Endometrium (tissue), 2 donors: ENCODE data around the gene EVA1C.
A peak's percentile ranks its signal among the peaks of the same experiment; 100 is the strongest.
"Not testable (repeated sequence)": the region's sequence is repeated elsewhere in the genome, so short reads cannot be mapped to it uniquely, and the experiment has no call there.

Source experiments
- FAIRE-seq: peaks from 2 replicates; lab custom pipeline; 2012; peaks lifted over from hg19 to GRCh38; lab: Jason Lieb, UNC
- donor health status: control.
- donor health status: control.

The EVA1C gene

DNA sequence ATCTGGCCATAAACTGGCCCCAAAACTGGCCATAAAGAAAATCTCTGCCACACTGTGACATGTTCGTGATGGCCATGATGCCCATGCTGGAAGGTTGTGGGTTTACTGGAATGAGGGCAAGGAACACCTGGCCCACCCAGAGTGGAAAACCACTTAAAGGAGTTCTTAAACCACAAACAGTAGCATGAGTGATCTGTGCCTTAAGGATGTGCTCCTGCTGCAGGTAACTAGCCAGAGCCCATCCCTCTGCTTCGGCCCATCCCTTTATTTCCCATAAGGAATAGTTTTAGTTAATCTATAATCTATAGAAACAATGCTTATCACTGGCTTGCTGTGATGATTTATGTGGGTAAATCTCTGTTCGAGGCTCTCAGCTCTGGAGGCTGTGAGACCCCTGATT, 50.1 kb downstream of the EVA1C start:
- not testable (repeated sequence) for FAIRE-seq

DNA sequence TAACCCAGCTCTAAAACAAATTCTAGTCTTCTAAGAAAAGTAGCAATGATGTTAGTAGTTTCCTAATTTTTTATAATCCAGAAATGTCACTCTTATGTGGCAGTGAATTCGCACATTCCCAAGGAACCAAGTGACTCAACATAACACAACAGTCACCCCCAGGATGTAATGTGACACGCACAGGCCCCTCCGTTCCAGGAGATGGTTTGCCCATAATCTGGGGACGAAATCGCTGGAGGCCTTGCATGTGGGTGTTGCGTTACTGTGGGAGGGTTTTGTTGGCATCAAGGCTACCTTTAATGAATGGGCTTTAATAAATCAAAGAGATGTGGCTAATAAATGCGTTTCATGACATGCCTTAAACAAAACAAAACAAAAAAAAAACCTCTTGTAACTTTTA, 50.9 kb downstream of the EVA1C start:
- FAIRE-seq: no peak

DNA sequence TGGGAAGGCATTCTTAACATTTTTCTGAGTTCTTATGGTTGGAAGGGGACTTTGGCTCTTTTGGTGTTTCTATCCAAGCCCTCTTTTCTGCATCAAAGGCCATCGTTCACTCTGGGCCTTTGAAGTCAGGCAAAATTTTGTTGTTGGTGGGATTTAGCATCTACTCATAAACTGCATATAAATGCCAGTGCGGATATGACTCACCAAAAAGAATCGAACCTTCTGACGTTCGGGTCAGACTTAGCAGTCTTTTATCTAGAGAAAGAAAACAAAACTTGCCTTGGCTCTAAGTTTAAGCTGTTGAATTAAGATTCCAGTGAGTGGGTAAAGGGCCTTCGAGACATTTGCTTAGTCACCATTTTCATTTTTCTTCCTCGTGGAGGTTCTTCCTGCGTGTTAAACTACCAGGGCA, 51.4 kb downstream of the EVA1C start:
- FAIRE-seq: no peak

DNA sequence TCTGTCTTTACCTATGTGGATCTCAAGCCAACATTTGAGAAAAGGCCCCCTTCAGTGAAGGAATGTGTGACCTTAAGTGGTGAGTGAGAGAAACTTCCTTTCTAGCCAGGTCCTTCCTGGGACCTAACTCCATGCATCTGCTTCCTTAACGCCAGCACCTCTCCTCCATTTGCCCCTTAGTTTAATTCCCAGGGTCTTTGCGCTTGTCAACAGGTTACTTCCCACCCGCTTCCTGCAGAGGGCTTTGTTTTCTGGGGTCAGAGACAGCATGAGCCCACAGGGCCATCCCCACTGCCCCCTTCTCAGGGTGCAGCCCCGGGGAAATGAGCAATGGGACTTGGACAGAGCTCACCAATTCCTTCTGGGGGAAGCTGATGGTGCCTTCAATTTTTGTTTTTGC, 54.8 kb downstream of the EVA1C start:
- no peak for FAIRE-seq

DNA sequence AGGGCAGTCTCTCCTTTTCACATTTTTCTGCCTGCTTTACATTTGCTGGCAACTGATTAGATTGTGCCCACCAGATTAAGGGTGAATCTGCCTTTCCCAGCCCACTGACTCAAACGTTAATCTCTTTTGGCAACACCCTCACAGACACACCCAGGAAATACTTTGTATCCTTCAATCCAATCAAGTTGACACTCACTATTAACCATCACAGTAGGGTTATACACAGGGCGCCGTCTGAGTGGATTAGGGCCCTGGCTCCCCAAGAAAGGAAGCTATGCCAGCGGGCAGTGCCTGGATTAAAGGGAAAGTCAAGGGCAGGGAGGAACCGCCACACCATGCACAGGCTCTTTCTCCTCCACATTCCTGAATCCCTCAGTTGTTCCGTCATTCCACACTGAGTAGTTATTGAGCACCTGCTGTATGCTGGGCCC, 56.2 kb downstream of the EVA1C start:
- FAIRE-seq: no peak

DNA sequence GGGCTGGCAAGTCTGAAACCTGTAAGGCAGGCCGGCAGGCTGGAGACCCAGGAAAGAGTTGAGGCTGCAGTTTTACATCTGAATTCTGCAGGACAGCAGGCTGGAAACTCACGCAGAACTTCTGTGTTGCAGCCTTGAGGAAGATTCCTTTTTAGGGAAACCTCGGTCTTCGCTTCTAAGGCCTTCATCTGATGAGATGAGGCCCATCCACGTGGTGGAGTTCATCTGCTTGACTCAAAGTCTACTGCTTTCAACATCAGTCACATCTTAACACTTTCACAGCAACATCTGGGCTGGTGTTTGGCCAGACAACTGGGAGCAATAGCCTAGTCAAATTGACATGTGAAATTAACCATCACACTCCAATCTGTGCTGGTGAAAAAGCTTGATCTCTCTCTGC, 57.1 kb downstream of the EVA1C start:
- FAIRE-seq: no peak

DNA sequence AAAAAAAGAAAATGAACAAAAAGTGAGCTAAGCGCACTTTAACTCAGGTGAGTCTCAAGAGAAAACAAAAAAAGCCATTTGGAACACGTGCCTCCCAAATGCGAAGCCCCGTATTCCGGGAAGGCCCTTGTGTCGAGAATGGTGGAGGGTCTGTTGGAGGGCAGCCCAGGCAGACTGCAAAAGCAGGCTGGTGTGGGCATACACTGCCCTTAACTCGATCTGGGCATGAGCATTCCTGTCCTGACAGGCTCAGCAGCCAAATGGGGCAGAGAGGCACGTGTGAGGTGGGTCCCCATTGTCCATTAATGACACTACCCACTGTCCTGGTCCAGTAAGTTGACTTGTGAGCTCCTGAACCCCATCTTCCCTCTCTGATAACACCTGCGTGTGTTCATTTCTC, 57.7 kb downstream of the EVA1C start:
- no peak for FAIRE-seq

DNA sequence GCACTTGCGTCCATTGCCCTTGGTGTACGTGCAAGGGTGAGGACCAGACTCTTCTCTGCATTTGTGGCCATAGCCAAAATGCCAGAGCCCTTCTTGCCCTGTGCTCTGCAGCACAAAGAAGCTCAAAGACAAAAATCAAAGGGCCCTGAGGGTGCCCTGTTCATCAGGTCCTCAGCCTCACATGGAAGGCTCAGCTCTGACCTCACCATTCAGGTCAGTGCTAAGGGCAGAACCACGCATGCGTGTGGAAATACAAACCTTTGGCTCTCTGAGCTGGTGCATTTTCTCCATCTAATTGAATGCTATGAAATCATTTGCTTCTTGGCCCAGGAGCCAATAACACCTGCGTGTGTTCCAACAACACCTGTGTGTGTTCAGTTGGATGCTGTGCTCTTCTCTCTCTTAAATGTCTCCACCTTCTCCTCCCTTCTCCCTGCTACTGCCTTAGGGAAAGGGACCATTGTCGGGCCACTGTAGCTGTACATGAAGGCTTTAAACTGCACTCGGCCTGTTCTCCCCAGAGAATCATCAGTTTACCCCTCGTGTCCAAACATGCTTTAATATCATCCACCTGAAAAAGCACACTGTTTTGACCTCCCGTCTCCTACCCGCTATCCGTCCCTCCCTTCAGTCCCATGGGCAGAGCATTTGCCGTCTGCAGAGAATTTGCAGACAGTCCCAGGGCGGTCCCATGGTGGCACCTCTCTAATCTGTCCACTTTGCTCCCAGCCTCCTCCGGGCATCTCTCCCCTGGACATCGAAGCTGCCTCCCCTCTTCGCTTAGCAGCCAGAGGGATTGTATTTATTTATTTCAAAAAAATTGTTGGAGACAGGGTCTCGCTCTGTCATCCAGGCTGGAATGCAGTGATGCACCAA, 60.6 kb downstream of the EVA1C start:
- FAIRE-seq: no peak

DNA sequence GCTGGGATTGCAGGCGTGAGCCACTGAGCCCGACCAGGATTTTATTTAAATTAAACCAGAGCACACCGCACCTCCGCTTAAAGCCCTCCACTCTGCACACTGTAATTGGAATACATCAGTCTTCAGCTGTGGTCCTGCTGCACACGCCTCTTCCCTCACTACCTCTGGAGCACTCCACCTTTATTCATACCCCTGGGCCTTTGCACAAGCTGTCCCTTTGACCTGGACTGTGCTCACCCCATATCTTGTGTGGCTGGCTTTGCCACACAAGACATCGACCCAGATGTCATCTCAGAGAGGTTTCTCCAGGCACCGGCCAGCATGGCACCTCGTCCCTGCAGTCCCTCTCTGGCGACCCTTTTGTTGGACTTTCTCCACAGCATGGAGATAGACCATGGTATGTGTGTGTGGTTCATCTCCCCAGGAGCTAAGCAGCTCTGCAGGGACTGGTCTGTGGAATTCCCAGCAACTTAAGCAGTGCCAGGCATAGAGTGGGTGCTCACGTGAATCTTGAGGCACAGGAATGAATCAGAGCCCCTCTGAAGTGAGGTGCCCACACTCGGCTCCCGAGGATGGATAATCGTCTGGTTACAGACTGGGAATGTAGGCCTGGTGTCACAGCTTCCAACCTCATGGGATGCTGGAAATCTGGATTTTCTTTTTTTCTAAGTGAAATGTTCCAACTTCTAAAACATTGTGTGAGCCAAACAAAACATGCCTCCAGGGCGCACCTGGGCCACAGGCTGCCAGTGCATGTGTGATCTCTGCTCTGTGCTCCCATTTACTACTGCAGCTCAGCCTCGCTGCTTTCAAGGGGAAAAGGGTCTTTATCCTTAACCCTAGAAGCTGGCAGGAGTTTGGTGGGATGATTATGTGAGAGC, 61.9 kb downstream of the EVA1C start:
- no peak for FAIRE-seq

DNA sequence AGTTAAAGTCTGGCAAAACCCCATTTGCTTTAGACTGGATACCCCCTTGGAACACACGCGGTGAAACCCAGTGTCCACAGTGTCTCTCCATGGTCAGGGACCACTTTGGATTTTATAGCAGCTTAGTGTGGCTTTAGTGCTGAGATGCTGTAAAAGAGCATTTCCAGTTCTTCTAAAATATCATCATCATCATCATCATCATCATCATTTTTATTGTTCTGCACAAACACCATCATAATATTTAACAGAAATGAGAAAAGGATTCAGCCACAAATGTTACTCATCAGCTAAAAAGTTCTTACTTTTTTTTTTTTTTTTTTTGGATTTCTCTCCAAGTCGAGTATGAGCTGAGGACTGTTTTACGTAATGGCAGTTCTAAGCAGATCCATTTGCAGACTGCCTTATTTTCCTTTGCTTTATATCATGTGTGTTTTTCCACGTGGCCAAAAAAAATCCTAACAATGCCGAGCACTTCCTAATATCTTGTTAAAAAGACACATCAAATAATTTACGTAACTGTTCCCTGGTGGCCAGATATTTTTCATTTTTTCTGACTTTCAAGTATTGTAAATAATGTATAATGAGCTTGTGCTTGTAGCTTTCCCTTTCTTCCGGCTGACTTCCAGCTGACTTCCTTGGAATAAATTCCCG, 62.8 kb downstream of the EVA1C start:
- FAIRE-seq: peak; percentile 91

DNA sequence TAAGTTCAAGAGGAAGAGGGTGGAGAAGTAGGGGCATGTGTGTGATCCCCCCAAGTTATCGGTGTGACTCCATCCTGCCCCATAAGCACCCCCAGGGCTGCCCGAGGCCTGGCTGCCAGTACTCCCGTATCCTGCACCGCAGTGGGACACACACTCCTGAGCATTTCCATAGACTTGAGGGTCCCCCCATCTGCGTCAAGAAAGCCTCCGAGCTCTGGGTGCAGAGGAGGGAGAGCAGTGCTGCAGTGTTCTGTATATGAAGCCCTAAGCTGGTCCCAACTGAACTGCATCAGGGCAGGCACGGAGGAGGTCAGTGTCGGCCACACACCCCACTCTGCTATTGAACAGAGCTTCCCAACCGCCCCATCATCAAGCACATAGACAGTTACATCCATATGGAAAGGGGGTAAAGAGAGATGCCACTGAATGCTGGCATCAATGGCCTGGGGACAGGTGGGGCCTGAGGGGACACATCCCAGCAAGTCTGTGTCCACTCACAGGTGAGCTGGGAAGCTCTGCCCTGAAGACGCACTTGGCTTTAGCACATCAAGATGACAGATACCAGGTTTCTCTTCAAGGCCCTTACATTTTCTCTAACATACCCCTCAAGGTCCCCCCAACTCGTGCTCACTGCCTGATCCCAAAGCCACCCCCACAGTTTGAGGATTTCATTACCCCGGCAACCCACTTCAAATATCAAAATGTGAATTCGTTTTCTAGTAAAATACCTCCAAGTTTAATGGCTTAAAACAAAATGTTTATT, 64.3 kb downstream of the EVA1C start:
- no peak for FAIRE-seq

DNA sequence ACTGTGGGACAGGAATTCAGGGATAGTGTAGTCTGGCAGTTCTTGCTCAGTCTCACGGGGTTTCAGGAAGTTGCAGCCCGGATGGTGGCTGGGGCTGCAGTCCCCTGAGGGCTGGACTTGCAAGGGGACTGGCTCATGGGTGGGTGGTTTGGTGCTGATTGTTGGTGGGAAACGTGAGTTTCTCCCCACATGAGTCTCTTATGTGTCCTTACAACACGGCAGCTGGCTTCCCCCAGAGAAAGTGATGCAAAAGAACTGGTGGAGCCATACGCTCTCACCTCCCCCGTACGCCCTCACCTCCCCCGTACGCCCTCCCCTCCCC, 64.9 kb downstream of the EVA1C start:
- FAIRE-seq: no peak

DNA sequence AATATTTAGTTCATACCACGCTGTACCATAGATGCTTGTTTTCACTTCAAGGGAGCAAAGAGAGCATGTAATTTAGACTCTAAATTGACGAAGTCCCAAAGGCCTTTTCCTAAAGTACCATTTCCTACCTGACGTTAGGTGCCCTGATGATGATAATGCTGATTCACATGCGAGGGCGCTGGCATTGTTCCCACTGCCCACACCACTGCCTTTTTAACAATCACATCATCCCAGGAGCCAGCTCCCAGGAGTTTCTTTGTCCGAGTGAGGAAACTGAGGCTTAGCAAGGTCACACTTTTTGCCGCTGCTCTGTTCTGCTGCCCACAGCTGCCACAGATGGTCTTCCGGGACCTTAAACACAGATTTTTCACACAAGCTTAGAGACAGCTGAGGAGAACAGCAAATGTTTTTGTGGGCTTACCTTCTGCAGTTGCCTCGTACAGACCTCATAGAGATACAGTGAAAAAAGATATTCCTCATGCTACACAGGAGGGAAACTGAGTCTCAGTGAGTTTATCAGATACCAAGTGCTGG, 69.4 kb downstream of the EVA1C start:
- FAIRE-seq: no peak

DNA sequence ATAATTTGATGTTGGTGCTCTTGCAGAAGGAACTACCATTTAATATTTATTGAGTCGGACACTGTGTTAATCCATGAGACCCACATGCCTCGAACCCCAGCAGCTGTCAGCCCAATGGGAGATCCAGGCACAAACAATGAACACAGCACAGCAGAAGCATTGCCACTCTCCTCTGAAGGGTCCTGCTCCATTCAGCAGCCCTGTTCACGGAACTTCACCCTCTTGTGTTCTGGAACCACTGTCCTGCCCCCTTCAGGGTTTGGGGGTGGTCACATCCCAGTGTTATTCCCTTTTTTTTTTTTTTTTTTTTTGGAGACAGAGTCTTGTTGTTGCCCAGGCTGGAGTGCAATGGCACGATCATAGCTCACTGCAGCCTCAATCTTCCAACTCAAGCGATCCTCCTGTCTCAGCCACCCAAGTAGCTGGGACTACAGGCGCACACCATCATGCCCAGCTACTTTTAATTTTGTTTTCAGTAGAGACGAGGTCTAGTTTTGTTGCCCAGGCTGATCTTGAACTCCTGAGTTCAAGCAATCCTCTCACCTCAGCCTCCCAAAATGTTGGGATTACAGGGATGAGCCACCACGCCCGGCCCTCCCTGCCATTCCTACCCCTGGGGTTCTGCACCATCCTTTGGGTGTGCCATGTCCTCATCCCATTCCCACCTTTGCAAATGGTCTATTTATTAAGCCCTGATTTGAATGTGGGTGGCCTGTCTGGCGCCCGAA, 70.2 kb downstream of the EVA1C start:
- FAIRE-seq: no peak

DNA sequence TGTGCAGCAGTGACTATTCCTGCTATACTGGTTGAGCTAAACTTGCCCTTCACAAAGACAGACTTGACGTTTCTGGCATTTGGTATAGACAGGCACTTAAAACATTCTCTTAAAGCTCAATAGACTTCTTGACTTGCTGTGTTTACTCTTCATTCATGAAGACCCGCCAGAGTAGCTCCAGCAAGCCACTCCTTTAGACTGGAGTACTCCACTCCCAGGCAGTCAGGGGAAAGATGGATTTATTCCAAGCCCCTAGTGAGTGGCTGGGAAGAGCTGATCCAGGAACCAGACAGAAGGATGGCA, 70.7 kb downstream of the EVA1C start:
- no peak for FAIRE-seq

DNA sequence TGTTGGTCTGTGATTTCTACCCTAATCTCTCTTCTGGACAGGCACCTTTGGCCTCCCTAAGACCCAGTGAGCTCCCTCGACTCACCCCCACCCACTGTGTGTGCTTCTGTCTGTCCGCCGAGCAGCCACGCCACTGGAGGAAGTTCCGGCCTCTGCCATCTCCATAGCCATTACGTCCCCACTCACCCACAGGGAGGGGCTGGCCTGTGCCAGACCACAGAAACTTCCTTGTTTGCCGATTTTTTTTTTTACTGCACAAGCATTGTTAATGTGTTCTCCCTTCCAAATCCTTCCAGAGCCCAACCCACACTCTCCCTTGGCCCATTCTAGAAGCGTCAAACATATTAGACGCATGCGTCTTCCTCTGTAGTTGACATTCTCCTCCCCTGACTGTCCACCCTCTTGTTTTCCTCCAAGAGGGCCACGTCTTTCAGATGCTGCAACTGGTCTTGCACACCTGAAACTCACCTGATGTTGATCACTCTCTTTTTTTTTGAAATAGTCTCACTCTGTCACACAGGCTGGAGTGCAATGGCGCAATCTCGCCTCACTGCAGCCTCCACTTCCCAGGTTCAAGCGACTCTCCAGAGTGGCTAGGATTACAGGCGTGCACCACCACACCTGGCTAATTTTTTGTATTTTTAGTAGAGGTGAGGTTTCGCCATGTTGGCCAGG, 72.3 kb downstream of the EVA1C start:
- FAIRE-seq: no peak

DNA sequence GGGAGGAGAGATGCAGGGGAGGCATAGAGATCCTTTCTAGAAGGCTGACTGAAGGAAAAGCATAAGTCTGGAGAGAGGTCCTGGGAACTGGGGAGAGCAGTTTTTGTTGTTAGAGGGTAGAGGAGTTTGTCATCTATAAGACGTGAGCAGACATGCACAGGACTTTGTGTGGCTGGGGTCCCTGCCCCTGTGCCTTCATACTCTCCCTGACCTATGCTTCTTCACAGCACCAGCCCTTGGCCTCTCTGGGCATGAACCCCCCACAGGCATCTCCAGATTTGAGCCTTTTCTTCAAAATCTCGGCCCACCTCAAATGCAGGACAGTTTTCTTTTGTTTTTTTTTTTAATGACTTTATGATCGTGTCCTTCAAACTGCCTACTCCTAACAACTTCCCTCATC, 79.9 kb downstream of the EVA1C start:
- FAIRE-seq: no peak

DNA sequence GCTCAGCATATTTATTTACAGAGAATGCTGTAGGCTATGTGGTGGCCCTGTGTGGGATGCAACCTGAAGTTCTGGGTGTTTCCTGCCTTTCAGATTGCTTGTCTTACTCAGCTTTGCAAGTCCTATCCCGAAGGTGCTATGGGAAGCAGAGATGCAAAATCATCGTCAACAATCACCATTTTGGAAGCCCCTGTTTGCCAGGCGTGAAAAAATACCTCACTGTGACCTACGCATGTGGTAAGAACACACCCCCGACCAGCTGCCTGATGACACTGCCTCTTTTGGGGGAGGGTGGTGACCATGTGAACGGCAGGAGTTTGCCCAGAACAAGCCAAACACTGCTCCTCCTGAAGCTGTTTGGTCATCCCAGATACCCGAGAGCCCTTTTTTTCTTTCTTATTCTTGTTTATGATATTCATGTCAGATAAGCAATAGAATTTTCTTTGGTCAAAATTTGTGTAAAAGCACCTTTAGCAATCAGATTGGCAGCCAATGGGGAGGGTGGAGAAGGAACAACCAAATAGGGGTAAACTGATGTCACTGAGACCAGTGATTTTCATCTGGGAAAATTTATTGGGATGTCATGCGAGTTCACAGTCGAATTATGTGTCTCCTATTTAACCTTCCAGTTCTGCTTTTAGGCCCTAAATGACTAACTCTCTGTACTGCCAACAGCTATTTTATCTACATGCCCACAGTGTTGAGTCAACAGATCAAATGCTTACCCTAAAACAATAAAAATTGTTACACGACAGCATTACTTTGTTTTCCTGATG, 82.6 kb downstream of the EVA1C start:
- no peak for FAIRE-seq

DNA sequence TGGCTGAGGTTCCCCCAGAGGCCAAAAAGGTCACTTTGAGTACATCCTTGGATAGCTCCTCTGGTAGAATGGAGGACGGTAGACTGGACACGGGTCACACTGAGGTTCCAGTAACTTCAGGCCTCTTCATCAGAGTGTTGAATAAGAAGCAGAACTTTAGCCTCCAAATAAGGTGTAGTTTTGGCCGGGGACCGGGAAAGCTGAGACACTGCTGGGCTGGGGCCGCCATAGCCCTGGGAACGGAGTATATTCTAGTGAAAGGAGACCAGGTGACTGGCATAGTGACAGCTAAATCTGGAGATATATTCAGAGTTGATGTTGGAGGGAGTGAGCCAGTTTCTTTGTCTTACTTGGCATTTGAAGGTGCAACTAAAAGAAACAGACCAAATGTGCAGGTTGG, 84.1 kb downstream of the EVA1C start:
- FAIRE-seq: no peak
